Left ventricle myocardium inferior (tissue), 1 donor: ENCODE results near the gene HMOX1. TPM values are rescaled to one million over a fixed set of nuclear protein-coding genes. Genes with fewer than 3 reads are reported as not detected.

Source experiments
- DNase-seq: peaks from one replicate; pipeline ENCODE4 v3.0.0-alpha.2; 2020
- H3K27ac ChIP-seq: fragments of 200-600 bp; replicated peaks from 2 replicates; pipeline ENCODE4 v1.8.0; 2021
- H3K27me3 ChIP-seq: fragments of 200-600 bp; 2 replicates; pipeline ENCODE4 v1.8.0; 2021; ENCODE audit warnings: low read depth
- H3K36me3 ChIP-seq: fragments of 200-600 bp; 2 replicates; pipeline ENCODE4 v1.8.0; 2021
- H3K4me1 ChIP-seq: fragments of 200-600 bp; 2 replicates; pipeline ENCODE4 v1.8.0; 2021
- H3K4me3 ChIP-seq: fragments of 200-600 bp; 2 replicates; pipeline ENCODE4 v1.8.0; 2021; ENCODE audit warnings: mild to moderate bottlenecking, moderate library complexity
- H3K9me3 ChIP-seq: fragments of 200-600 bp; replicated peaks from 2 replicates; pipeline ENCODE4 v1.8.0; 2021
- intact Hi-C: fragments of 100-400 bp; cut with micrococcal nuclease; formaldehyde crosslinking; loops from one replicate; pipeline ENCODE4 v1.11.0; 2022
- total RNA-seq: library from RNA; stranded (reverse); fragmentation: NEBNext Ultra II Directional; extraction: Animal tissue kit (Norgen Biotek cat#: 25700); gene quantifications from one replicate; pipeline ENCODE4 v1.2.1, GENCODE V29; 2021
- TF ChIP-seq, protein P1 (sequence below): fragments of 200-600 bp; IDR thresholded peaks from 2 replicates; pipeline ENCODE4 v1.8.0; 2021; ENCODE audit warnings: antibody characterized with exemption, mild to moderate bottlenecking, borderline replicate concordance
- donor health status: DM: no; HTN: yes; CAD: no; lungs with severe emphysema.

The HMOX1 gene
- total RNA-seq, 1 donor from 2014 or later: 4.8 TPM

- TF ChIP-seq, protein P1, sequence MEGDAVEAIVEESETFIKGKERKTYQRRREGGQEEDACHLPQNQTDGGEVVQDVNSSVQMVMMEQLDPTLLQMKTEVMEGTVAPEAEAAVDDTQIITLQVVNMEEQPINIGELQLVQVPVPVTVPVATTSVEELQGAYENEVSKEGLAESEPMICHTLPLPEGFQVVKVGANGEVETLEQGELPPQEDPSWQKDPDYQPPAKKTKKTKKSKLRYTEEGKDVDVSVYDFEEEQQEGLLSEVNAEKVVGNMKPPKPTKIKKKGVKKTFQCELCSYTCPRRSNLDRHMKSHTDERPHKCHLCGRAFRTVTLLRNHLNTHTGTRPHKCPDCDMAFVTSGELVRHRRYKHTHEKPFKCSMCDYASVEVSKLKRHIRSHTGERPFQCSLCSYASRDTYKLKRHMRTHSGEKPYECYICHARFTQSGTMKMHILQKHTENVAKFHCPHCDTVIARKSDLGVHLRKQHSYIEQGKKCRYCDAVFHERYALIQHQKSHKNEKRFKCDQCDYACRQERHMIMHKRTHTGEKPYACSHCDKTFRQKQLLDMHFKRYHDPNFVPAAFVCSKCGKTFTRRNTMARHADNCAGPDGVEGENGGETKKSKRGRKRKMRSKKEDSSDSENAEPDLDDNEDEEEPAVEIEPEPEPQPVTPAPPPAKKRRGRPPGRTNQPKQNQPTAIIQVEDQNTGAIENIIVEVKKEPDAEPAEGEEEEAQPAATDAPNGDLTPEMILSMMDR: no peak
- H3K4me3 ChIP-seq: no peak overlapping the region
- DNase-seq: no peak
- H3K27me3 ChIP-seq: no peaks in the 10 kb centered on the region
- H3K36me3 ChIP-seq: no peaks in the 10 kb centered on the region
- H3K27ac ChIP-seq: no peak overlapping the region
- intact Hi-C loops: no loop called here
- peaks cover 23% of the 10 kb centered on the region for H3K4me1 ChIP-seq
- no peaks in the 10 kb centered on the region for H3K9me3 ChIP-seq
Measured at GRCh38 chr22:35369996-35370395, 10.9 kb upstream of the HMOX1 start.

- intact Hi-C loops: no loop called here
- Histone ChIP-seq H3K4me3 (no peak overlapping the region), H3K4me1 (peaks cover 38% of the 10 kb centered on the region), H3K27me3 (no peaks in the 10 kb centered on the region), H3K27ac (no peak overlapping the region), H3K36me3 (no peaks in the 10 kb centered on the region), H3K9me3 (no peaks in the 10 kb centered on the region)
- no peak for DNase-seq
- TF ChIP-seq, protein P1: no peak
Measured at GRCh38 chr22:35373781-35374180, 7.1 kb upstream of the HMOX1 start.

- Histone ChIP-seq H3K4me1 (peaks cover 27% of the 10 kb centered on the region), H3K9me3 (no peaks in the 10 kb centered on the region), H3K36me3 (no peaks in the 10 kb centered on the region), H3K27ac (no peak overlapping the region), H3K4me3 (no peak overlapping the region), H3K27me3 (no peaks in the 10 kb centered on the region)
- intact Hi-C loops: no loop called here
- TF ChIP-seq, protein P1: no peak
- DNase-seq: no peak
Measured at GRCh38 chr22:35375031-35375430, 5.9 kb upstream of the HMOX1 start.

DNA sequence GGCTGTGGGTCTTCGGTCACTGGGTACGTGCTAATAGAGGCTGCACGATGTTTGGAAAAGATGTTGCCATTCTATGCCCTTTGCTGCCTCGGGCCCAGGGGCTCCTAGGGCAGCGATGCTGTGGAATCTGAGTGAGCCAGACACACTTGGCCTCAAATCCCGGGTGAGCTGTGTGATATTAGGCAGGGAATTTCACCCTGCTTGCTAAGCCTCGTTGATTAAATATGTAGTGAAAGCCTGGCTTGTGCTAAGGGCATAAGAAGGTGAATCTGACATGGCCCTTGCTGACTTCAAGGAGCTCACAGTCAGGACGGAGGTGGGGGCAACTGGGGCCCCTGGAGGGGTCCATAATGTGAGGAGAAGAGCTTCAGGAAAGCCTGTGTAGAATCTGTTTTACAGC is 5.4 kb upstream of the HMOX1 start:
- DNase-seq: no peak
- TF ChIP-seq, protein P1: no peak
- Histone ChIP-seq H3K27me3 (no peaks in the 10 kb centered on the region), H3K9me3 (no peaks in the 10 kb centered on the region), H3K27ac (no peak overlapping the region), H3K4me3 (no peak overlapping the region), H3K36me3 (no peaks in the 10 kb centered on the region), H3K4me1 (peaks cover 28% of the 10 kb centered on the region)
- intact Hi-C loops: no loop called here

GRCh38 chr22:35376728-35377472 is 4.0 kb upstream of the HMOX1 start:
- TF ChIP-seq, protein P1: no peak
- peaks cover 37% of the 10 kb centered on the region for H3K4me1 ChIP-seq
- peak; percentile 89 for DNase-seq
- no peaks in the 10 kb centered on the region for H3K27me3 ChIP-seq
- no peaks in the 10 kb centered on the region for H3K9me3 ChIP-seq
- H3K27ac ChIP-seq: peak overlapping the region; percentile 79
- no peak overlapping the region for H3K4me3 ChIP-seq
- H3K36me3 ChIP-seq: no peaks in the 10 kb centered on the region
- intact Hi-C loops: no loop called here
